HEK293 (cell line): ENCODE results near the gene BRD2.

Experiments
- FEZF1 ChIP-seq: fragments of 450-650 bp; formaldehyde crosslinking; IDR thresholded peaks from 2 replicates; pipeline ENCODE4 v1.5.1; 2016; ENCODE audit warnings: missing biosample characterization, missing genetic modification characterization
- KLF10 ChIP-seq: fragments of 450-650 bp; IDR thresholded peaks from 2 replicates; pipeline ENCODE4 v1.5.1; 2018; ENCODE audit warnings: missing biosample characterization, mild to moderate bottlenecking, missing genetic modification characterization
- OSR2 ChIP-seq: fragments of 450-650 bp; formaldehyde crosslinking; IDR thresholded peaks from 2 replicates; pipeline ENCODE4 v1.5.1; 2016; ENCODE audit warnings: missing biosample characterization, missing genetic modification characterization
- PRDM1 ChIP-seq: fragments of 450-650 bp; formaldehyde crosslinking; IDR thresholded peaks from 2 replicates; pipeline ENCODE4; 2016; ENCODE audit warnings: missing biosample characterization, missing genetic modification characterization
- ZBTB6 ChIP-seq: fragments of 450-650 bp; formaldehyde crosslinking; IDR thresholded peaks from 2 replicates; pipeline ENCODE4 v1.5.1; 2017; ENCODE audit warnings: missing biosample characterization, missing genetic modification characterization
- ZNF138 ChIP-seq: fragments of 450-650 bp; formaldehyde crosslinking; IDR thresholded peaks from 2 replicates; pipeline ENCODE4 v1.5.1; 2016; ENCODE audit warnings: missing biosample characterization, missing genetic modification characterization, borderline replicate concordance
- ZNF211 ChIP-seq: fragments of 450-650 bp; formaldehyde crosslinking; IDR thresholded peaks from 2 replicates; pipeline ENCODE4 v1.5.1; 2016; ENCODE audit warnings: low read depth, missing biosample characterization, missing genetic modification characterization
- ZNF214 ChIP-seq: fragments of 450-650 bp; formaldehyde crosslinking; IDR thresholded peaks from 2 replicates; pipeline ENCODE4 v1.5.1; 2017; ENCODE audit warnings: missing biosample characterization, mild to moderate bottlenecking, missing genetic modification characterization, borderline replicate concordance
- ZNF221 ChIP-seq: fragments of 450-650 bp; formaldehyde crosslinking; IDR thresholded peaks from 2 replicates; pipeline ENCODE4 v1.5.1; 2017; ENCODE audit warnings: missing biosample characterization, missing genetic modification characterization, borderline replicate concordance
- ZNF335 ChIP-seq: fragments of 450-650 bp; formaldehyde crosslinking; conservative IDR thresholded peaks from 2 replicates; pipeline ENCODE4 v1.5.1; 2016; ENCODE audit warnings: missing biosample characterization, missing genetic modification characterization
- ZNF341 ChIP-seq: fragments of 450-650 bp; formaldehyde crosslinking; IDR thresholded peaks from 2 replicates; pipeline ENCODE4; 2016; ENCODE audit warnings: low read depth, missing biosample characterization, missing genetic modification characterization
- ZNF366 ChIP-seq: fragments of 450-650 bp; formaldehyde crosslinking; conservative IDR thresholded peaks from 2 replicates; pipeline ENCODE4 v1.5.1; 2016; ENCODE audit warnings: missing biosample characterization, missing genetic modification characterization
- ZNF37A ChIP-seq: fragments of 450-650 bp; IDR thresholded peaks from 2 replicates; pipeline ENCODE4 v1.5.1; 2018; ENCODE audit warnings: missing biosample characterization, missing genetic modification characterization
- ZNF514 ChIP-seq: fragments of 450-650 bp; formaldehyde crosslinking; IDR thresholded peaks from 2 replicates; pipeline ENCODE4 v1.5.1; 2016; ENCODE audit warnings: missing biosample characterization, missing genetic modification characterization
- ZNF518A ChIP-seq: fragments of 450-650 bp; formaldehyde crosslinking; conservative IDR thresholded peaks from 2 replicates; pipeline ENCODE4 v1.5.1; 2016; ENCODE audit warnings: low read depth, missing biosample characterization, missing genetic modification characterization
- ZNF571 ChIP-seq: fragments of 450-650 bp; formaldehyde crosslinking; IDR thresholded peaks from 2 replicates; pipeline ENCODE4 v1.5.0; 2017; ENCODE audit warnings: missing biosample characterization, missing genetic modification characterization
- ZNF596 ChIP-seq: fragments of 450-650 bp; IDR thresholded peaks from 2 replicates; pipeline ENCODE4 v1.5.0; 2018; ENCODE audit warnings: missing biosample characterization, mild to moderate bottlenecking, missing genetic modification characterization, moderate library complexity
- ZNF600 ChIP-seq: fragments of 450-650 bp; formaldehyde crosslinking; IDR thresholded peaks from 2 replicates; pipeline ENCODE4 v1.5.1; 2016; ENCODE audit warnings: missing biosample characterization, missing genetic modification characterization
- ZNF610 ChIP-seq: fragments of 450-650 bp; formaldehyde crosslinking; IDR thresholded peaks from 2 replicates; pipeline ENCODE4 v1.5.1; 2016; ENCODE audit warnings: missing biosample characterization, missing genetic modification characterization, borderline replicate concordance
- ZNF670 ChIP-seq: fragments of 450-650 bp; formaldehyde crosslinking; IDR thresholded peaks from 2 replicates; pipeline ENCODE4 v1.5.1; 2016; ENCODE audit warnings: missing biosample characterization, missing genetic modification characterization, low read depth
- ZNF843 ChIP-seq: fragments of 450-650 bp; formaldehyde crosslinking; IDR thresholded peaks from 2 replicates; pipeline ENCODE4 v1.5.1; 2016; ENCODE audit warnings: missing biosample characterization, missing genetic modification characterization
- TF ChIP-seq, protein P1 (sequence below): fragments of 450-650 bp; formaldehyde crosslinking; IDR thresholded peaks from 2 replicates; pipeline ENCODE4 v1.5.1; 2016; ENCODE audit warnings: missing biosample characterization, missing genetic modification characterization, borderline replicate concordance
- TF ChIP-seq, protein P2 (sequence below): fragments of 450-650 bp; formaldehyde crosslinking; conservative IDR thresholded peaks from 2 replicates; pipeline ENCODE4 v1.5.1; 2016; ENCODE audit warnings: low read depth, missing biosample characterization, missing genetic modification characterization
- TF ChIP-seq, protein P3 (sequence below): fragments of 450-650 bp; formaldehyde crosslinking; IDR thresholded peaks from 2 replicates; pipeline ENCODE4 v1.5.1; 2017; ENCODE audit warnings: missing biosample characterization, missing genetic modification characterization

The BRD2 gene

GRCh38 chr6:32970413-32971241, 2.2 kb downstream of the BRD2 start (continued):
- TF ChIP-seq FEZF1 (tag by site-specific recombination) (no peak; the same call in 1 of the 2 replicates), ZNF138 (tag by site-specific recombination) (0 out of 2 replicates have a peak, but pooled peaks have one; percentile 53), ZNF335 (tag by site-specific recombination) (peak; percentile 26; the same call in 1 of the 2 replicates), ZNF518A (no peak), ZNF221 (tag by site-specific recombination) (no peak), PRDM1 (peak; percentile 38; the same call in 1 of the 2 replicates), ZNF596 (tag by site-specific recombination) (no peak), ZNF214 (tag by site-specific recombination) (no peak), ZNF610 (0 out of 2 replicates have a peak, but pooled peaks have one; percentile 17), KLF10 (tag by site-specific recombination) (no peak), ZNF514 (tag by site-specific recombination) (no peak), ZBTB6 (tag by site-specific recombination) (no peak), ZNF211 (tag by site-specific recombination) (no peak), ZNF670 (tag by site-specific recombination) (no peak), ZNF366 (tag by site-specific recombination) (no peak), ZNF843 (tag by site-specific recombination) (no peak), ZNF571 (tag by site-specific recombination) (no peak), ZNF600 (tag by site-specific recombination) (peak; percentile 43; the same call in 1 of the 2 replicates), OSR2 (no peak), ZNF341 (peak; percentile 92), ZNF37A (no peak)
- TF ChIP-seq, protein P1, sequence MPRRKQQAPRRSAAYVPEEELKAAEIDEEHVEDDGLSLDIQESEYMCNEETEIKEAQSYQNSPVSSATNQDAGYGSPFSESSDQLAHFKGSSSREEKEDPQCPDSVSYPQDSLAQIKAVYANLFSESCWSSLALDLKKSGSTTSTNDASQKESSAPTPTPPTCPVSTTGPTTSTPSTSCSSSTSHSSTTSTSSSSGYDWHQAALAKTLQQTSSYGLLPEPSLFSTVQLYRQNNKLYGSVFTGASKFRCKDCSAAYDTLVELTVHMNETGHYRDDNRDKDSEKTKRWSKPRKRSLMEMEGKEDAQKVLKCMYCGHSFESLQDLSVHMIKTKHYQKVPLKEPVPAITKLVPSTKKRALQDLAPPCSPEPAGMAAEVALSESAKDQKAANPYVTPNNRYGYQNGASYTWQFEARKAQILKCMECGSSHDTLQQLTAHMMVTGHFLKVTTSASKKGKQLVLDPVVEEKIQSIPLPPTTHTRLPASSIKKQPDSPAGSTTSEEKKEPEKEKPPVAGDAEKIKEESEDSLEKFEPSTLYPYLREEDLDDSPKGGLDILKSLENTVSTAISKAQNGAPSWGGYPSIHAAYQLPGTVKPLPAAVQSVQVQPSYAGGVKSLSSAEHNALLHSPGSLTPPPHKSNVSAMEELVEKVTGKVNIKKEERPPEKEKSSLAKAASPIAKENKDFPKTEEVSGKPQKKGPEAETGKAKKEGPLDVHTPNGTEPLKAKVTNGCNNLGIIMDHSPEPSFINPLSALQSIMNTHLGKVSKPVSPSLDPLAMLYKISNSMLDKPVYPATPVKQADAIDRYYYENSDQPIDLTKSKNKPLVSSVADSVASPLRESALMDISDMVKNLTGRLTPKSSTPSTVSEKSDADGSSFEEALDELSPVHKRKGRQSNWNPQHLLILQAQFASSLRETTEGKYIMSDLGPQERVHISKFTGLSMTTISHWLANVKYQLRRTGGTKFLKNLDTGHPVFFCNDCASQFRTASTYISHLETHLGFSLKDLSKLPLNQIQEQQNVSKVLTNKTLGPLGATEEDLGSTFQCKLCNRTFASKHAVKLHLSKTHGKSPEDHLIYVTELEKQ = no peak
- TF ChIP-seq, protein P2, sequence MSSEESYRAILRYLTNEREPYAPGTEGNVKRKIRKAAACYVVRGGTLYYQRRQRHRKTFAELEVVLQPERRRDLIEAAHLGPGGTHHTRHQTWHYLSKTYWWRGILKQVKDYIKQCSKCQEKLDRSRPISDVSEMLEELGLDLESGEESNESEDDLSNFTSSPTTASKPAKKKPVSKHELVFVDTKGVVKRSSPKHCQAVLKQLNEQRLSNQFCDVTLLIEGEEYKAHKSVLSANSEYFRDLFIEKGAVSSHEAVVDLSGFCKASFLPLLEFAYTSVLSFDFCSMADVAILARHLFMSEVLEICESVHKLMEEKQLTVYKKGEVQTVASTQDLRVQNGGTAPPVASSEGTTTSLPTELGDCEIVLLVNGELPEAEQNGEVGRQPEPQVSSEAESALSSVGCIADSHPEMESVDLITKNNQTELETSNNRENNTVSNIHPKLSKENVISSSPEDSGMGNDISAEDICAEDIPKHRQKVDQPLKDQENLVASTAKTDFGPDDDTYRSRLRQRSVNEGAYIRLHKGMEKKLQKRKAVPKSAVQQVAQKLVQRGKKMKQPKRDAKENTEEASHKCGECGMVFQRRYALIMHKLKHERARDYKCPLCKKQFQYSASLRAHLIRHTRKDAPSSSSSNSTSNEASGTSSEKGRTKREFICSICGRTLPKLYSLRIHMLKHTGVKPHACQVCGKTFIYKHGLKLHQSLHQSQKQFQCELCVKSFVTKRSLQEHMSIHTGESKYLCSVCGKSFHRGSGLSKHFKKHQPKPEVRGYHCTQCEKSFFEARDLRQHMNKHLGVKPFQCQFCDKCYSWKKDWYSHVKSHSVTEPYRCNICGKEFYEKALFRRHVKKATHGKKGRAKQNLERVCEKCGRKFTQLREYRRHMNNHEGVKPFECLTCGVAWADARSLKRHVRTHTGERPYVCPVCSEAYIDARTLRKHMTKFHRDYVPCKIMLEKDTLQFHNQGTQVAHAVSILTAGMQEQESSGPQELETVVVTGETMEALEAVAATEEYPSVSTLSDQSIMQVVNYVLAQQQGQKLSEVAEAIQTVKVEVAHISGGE = no peak; the same call in 1 of the 2 replicates
- TF ChIP-seq, protein P3, sequence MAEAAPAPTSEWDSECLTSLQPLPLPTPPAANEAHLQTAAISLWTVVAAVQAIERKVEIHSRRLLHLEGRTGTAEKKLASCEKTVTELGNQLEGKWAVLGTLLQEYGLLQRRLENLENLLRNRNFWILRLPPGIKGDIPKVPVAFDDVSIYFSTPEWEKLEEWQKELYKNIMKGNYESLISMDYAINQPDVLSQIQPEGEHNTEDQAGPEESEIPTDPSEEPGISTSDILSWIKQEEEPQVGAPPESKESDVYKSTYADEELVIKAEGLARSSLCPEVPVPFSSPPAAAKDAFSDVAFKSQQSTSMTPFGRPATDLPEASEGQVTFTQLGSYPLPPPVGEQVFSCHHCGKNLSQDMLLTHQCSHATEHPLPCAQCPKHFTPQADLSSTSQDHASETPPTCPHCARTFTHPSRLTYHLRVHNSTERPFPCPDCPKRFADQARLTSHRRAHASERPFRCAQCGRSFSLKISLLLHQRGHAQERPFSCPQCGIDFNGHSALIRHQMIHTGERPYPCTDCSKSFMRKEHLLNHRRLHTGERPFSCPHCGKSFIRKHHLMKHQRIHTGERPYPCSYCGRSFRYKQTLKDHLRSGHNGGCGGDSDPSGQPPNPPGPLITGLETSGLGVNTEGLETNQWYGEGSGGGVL (tag by site-specific recombination) = peak; percentile 96
